Mesenteric fat pad (tissue), 1 donor: ENCODE results near the gene RNF43. TPM values are rescaled to one million over a fixed set of nuclear protein-coding genes. Genes with fewer than 3 reads are reported as not detected.

Source experiments
- DNase-seq: peaks from one replicate; pipeline ENCODE4 v3.0.0-alpha.2; 2020; ENCODE audit warnings: low spot score
- total RNA-seq: library from RNA; stranded (reverse); fragmentation: NEBNext Ultra II Directional; extraction: Animal tissue kit (Norgen Biotek cat#: 25700); gene quantifications from one replicate; pipeline ENCODE4 v1.2.1, GENCODE V29; 2021
- donor health status: DM: yes; HTN: yes; CAD: no.

RNF43 gene
- total RNA-seq, 1 donor from 2014 or later: not detected

- DNase-seq: no peak
Observed at GRCh38 chr17:58382872-58383242, 34.5 kb downstream of the RNF43 start.

- no peak for DNase-seq
Observed at GRCh38 chr17:58382108-58382871, 35.0 kb downstream of the RNF43 start.

GRCh38 chr17:58381124-58382035 is 36.0 kb downstream of the RNF43 start:
- DNase-seq: no peak

GRCh38 chr17:58380207-58381123 is 36.9 kb downstream of the RNF43 start:
- no peak for DNase-seq

- DNase-seq: no peak
Observed at GRCh38 chr17:58379511-58379824, 37.9 kb downstream of the RNF43 start.

- no peak for DNase-seq
Observed at GRCh38 chr17:58378733-58379510, 38.4 kb downstream of the RNF43 start.

GRCh38 chr17:58377661-58378060 is 39.7 kb downstream of the RNF43 start:
- DNase-seq: no peak

GRCh38 chr17:58377093-58377601 is 40.2 kb downstream of the RNF43 start:
- no peak for DNase-seq

GRCh38 chr17:58376472-58377000 is 40.8 kb downstream of the RNF43 start:
- DNase-seq: no peak

GRCh38 chr17:58375811-58376210 is 41.5 kb downstream of the RNF43 start:
- no peak for DNase-seq

GRCh38 chr17:58375256-58375655 is 42.1 kb downstream of the RNF43 start:
- DNase-seq: no peak

GRCh38 chr17:58373923-58374322 is 43.4 kb downstream of the RNF43 start:
- DNase-seq: no peak

GRCh38 chr17:58373003-58373402 is 44.3 kb downstream of the RNF43 start:
- no peak for DNase-seq

GRCh38 chr17:58371300-58371950 is 45.9 kb downstream of the RNF43 start:
- no peak for DNase-seq

- no peak for DNase-seq
Observed at GRCh38 chr17:58370716-58371115, 46.6 kb downstream of the RNF43 start.

GRCh38 chr17:58370309-58370708 is 47.0 kb downstream of the RNF43 start:
- DNase-seq: no peak

- DNase-seq: no peak
Observed at GRCh38 chr17:58369214-58370031, 47.9 kb downstream of the RNF43 start.

GRCh38 chr17:58368860-58369213 is 48.5 kb downstream of the RNF43 start:
- no peak for DNase-seq
